Rectal smooth muscle tissue (tissue), 1 donor: Measurements from ENCODE around the gene MYO3B.
"Not testable (repeated sequence)": the region's sequence is repeated elsewhere in the genome, so short reads cannot be mapped to it uniquely, and the experiment has no call there.

ENCODE experiments used
- H3K27ac ChIP-seq: one replicate; pipeline ENCODE4 v1.7.0; 2013; ENCODE audit warnings: low read depth, low read length, inconsistent platforms
- H3K27me3 ChIP-seq: one replicate; pipeline ENCODE4 v1.7.0; 2013; ENCODE audit warnings: low read length; ENCODE audit not compliant: control insufficient read depth, insufficient read depth
- H3K36me3 ChIP-seq: one replicate; pipeline ENCODE4 v1.7.0; 2013; ENCODE audit warnings: low read length; ENCODE audit not compliant: control insufficient read depth, insufficient read depth
- H3K4me1 ChIP-seq: one replicate; pipeline ENCODE4 v1.7.0; 2013; ENCODE audit warnings: low read length; ENCODE audit not compliant: control insufficient read depth, insufficient read depth
- H3K4me3 ChIP-seq: one replicate; pipeline ENCODE4 v1.7.0; 2013; ENCODE audit warnings: low read length
- H3K9ac ChIP-seq: one replicate; pipeline ENCODE4 v1.7.0; 2013; ENCODE audit warnings: low read length

Gene MYO3B

DNA sequence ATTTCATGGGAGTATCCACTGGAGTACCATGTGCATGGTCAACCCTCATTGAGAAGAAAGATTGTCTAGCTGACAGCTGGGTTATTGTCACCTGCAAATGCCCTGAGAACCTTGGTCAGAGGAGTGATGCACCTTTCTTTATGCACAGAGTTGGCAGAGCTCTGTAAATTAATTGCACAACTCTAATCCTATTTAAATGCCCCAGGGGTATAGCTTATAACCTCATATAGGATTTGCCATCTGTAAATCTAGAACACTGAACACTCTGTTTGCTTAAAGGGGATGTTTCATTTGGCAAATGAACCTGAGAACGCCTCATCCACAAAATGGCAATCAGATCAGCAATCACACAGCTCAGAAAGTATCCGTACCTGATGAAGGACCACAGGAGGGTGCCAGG is 465.4 kb downstream of the MYO3B start:
- H3K4me3 ChIP-seq = no peak overlapping the region
- H3K27ac ChIP-seq = no peak overlapping the region
- H3K27me3 ChIP-seq = no peaks in the 10 kb centered on the region
- no peak overlapping the region for H3K9ac ChIP-seq
- H3K4me1 ChIP-seq = no peaks in the 10 kb centered on the region
- no peaks in the 10 kb centered on the region for H3K36me3 ChIP-seq

DNA sequence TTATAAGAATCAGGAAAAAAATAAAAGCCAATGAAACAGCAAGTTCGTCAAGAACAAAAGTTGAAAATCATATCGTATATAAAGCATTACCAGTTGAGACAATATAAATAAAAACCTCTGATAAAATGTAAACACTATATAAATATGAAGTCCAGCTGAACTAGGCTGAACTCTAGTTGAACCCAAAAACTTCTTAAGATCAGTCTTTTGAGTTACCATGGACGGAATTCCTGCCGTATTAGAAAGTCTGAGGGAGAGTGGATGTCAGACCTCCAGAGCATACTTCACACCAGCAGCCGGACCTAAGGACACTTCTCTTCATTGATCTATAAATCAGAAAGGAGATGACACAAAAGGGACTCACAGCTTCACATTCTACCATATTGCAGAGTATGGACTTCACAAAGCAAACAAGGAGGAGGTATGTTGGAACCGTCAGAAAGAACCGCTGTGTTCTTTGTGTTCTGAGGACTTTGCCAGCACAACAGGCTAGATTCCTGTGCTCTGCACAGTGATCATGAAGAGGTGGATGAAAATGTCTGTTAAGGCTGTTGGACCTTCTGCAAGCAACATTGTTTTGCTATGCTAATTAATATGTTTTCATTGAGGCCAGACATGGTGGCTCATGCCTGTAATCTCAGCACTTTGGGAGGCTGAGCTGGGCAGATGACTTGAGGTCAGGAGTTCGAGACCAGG is 469.9 kb downstream of the MYO3B start:
- no peaks in the 10 kb centered on the region for H3K27me3 ChIP-seq
- H3K4me3 ChIP-seq = no peak overlapping the region

DNA sequence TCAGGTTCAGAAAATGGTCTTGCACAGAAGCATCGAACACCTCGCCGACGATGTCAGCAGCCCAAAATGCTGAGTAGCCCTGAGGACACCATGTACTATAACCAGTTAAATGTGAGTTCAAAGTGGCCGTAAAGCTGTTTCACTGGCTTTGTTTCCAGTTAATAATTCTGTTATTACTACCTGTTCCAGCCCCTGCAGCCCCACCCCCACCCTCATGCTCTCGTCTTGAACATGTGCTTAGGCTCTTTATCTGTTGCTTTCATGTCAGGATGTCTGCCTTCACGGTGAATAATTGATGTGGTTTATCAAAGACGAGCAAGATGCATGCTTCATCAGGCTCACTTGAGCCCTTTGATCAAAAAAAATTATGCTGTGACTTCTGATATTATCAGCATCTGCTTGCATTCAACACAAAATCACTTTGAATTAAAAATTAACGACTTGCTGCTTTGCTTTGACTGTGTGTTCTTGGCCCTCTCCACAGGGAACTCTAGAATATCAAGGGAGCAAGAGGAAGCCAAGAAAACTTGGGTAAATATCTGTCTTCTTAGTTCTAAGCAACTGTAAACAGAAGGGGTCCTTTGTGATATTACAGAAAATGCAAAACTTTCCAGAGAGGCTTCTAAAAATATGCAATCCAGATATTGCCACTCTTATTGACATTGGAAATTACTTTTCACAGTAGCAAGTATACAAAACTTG is 473.8 kb downstream of the MYO3B start:
- Histone ChIP-seq H3K27ac (no peak overlapping the region), H3K9ac (no peak overlapping the region), H3K4me3 (no peak overlapping the region), H3K4me1 (no peaks in the 10 kb centered on the region), H3K27me3 (no peaks in the 10 kb centered on the region), H3K36me3 (no peaks in the 10 kb centered on the region)

More for the DNA sequence above, 469.9 kb downstream of the MYO3B start:
- Histone ChIP-seq H3K4me1 (no peaks in the 10 kb centered on the region), H3K9ac (no peak overlapping the region), H3K27ac (no peak overlapping the region), H3K36me3 (no peaks in the 10 kb centered on the region)

DNA sequence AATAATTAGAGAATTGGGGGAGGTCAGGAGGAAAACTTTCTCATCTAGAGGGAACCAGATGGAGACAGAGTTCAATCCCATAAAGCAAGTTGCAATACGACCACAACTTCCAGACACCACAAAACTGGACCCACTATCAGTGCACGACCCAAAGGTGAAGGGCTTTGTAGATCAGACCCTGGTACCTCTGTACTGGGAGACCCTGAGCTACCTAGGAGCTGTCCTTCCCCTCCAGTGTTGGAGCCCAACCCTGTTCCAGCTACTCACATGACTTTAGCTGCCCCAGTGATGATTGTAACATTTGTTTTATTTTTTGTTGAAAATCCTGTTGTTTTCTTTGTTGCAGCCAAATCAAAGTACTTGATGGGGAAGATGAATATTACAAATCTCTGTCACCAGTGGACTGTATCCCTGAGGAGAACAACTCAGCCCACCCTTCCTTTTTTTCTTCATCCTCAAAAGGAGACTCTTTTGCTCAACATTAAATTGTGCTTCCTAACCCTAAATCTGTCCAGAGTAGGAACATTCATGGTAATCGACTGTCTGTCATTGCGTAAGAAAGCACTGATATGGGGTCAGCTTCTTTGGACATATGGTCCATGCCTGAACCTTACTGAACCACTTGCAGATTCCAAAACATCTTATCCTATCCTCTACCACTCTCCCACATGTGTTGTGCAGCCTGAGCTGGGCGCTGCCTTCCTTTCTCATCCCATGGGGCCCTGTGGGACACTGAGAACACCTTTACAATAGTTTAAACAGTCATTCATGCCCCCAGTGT is 474.9 kb downstream of the MYO3B start:
- Histone ChIP-seq H3K4me1 (no peaks in the 10 kb centered on the region), H3K27me3 (no peaks in the 10 kb centered on the region), H3K27ac (no peak overlapping the region), H3K36me3 (no peaks in the 10 kb centered on the region), H3K4me3 (no peak overlapping the region), H3K9ac (no peak overlapping the region)

DNA sequence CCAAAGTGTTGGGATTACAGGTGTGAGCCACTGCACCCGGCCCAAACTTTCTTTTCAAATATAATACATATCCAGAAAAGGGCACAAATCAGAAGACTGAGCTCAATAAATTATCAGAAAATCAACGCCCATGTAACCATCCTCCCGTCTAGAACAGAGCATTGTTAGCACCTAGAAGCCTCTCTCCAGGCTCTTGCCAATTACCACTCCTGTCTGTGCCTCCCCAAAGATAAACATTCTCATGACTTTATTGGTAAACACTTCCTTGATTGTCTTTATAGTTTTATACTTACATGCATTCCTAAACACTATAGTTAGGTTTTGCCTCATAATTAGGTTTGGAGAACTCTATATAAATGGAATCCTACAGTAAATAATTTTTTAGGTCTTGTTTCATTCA is 478.7 kb downstream of the MYO3B start:
- Histone ChIP-seq H3K9ac (no peak overlapping the region), H3K27me3 (no peaks in the 10 kb centered on the region), H3K27ac (no peak overlapping the region), H3K36me3 (no peaks in the 10 kb centered on the region), H3K4me3 (no peak overlapping the region), H3K4me1 (no peaks in the 10 kb centered on the region)

DNA sequence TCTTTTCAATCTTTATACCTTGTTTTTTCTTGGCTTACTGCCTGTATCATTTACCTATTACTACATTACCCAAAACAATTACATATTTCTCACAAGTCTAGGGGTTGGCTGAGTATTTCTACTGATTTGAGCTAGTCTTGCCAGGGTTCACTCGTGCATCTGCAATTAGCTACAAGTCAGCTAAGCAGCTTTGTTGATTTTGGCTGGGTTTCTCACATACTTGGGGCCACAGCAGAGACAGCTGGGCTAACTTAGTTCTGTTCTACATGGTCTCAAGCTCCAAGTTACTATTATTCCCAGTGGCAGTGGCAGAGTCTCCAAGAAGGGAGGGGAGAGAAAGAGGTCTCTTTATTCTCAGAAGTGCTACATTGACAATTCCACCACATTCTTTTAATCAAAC is 482.5 kb downstream of the MYO3B start:
- Histone ChIP-seq H3K27ac (no peak overlapping the region), H3K36me3 (no peaks in the 10 kb centered on the region), H3K9ac (no peak overlapping the region), H3K4me3 (no peak overlapping the region), H3K27me3 (no peaks in the 10 kb centered on the region), H3K4me1 (no peaks in the 10 kb centered on the region)

DNA sequence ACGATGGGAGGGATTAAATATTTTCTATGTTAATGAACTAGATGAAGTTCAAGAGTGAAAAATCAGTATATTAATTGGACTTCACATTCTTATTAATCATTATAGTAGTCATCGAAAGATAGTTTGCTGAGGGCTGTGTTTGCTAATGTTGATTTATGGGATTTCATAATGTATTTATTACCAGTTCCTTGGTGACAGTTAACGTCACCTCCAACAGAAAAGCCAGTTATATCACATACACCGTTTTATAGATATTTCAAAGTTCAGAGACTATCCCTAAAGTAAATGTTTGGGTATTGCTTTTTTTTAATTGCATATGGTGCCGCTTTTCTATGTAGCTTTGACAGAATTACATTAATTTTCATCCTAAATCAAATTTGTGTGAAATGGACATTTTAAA is 487.8 kb downstream of the MYO3B start:
- H3K27me3 ChIP-seq = no peaks in the 10 kb centered on the region
- no peak overlapping the region for H3K4me3 ChIP-seq
- H3K27ac ChIP-seq = no peak overlapping the region
- no peak overlapping the region for H3K9ac ChIP-seq
- H3K4me1 ChIP-seq = no peaks in the 10 kb centered on the region
- no peaks in the 10 kb centered on the region for H3K36me3 ChIP-seq

DNA sequence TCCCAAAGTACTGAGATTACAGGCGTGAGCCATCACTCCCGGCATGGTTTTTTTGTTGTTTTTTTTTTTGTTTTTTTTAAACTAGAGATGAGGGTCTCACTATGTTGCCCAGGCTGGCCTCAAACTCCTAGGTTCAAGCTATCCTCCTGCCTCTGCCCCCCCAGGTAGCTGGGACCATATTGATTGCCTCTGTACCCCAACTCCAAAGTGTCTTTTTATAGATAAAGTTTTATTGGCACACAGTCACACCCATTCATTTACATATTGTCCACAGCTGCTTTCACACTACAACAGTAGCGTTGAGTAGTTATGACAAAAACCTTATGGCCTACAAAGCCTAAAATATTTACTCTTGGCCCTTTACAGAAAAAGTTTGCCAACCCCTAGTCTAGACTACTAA is 492.0 kb downstream of the MYO3B start:
- Histone ChIP-seq H3K4me1 (no peaks in the 10 kb centered on the region), H3K36me3 (no peaks in the 10 kb centered on the region), H3K27ac (no peak overlapping the region), H3K9ac (no peak overlapping the region), H3K27me3 (no peaks in the 10 kb centered on the region), H3K4me3 (no peak overlapping the region)

DNA sequence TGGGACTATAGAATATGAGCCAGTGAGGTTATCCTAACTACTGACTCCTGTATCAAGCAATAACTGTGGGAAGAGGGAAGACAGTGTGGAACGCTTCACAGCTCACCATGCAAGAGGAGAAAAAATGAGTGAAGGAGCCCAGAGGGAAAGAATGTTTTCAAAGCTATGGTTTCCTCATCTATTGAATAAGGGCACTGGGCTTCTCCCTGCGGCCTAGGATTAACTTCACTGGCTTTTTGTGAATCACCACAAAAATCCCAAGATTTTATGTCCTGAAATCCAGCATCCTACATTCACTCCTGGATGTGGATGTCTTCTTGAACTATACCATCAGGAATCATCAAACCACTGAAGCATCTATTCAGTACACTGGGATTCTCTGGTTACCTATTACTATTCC is 492.7 kb downstream of the MYO3B start:
- H3K27me3 ChIP-seq = no peaks in the 10 kb centered on the region
- H3K4me3 ChIP-seq = no peak overlapping the region
- H3K27ac ChIP-seq = no peak overlapping the region
- H3K36me3 ChIP-seq = no peaks in the 10 kb centered on the region
- H3K9ac ChIP-seq = no peak overlapping the region
- no peaks in the 10 kb centered on the region for H3K4me1 ChIP-seq

DNA sequence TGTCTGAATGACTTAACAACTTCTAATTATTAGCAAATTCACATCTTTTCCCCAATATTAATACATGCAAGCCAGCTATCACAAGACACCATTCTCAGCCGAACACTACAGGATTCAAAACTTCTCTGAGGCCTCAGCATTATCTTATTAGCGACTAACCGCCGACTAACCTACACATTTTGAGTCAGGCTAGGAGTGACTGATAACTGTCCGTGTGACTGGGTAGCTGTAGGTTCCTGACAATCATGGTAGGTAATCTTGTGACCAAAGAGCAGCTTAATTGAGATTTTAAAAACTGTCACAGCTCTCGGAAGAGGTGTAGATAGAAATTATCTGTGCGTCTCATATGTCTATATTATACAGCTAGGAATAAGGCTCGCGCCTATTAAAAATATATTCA is 493.1 kb downstream of the MYO3B start:
- H3K27me3 ChIP-seq = no peaks in the 10 kb centered on the region
- H3K36me3 ChIP-seq = no peaks in the 10 kb centered on the region

DNA sequence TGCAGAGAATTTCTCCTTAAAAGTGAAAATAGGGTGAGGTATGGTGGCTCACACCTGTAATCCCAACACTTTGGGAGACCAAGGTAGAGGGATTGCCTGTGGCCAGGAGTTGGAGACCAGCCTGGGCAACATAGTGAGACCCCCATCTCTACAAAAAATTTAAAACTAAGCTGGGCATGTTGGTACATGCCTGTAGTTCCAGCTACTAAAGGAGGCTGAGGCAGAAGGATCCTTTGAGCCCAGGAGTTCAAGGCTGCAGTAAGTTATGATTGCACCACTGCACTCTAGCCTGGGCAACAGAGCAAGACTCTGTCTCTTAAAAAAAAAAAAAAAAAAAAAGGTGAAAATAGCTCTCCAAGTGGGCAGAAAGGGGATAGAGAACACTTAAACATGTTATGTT is 496.3 kb downstream of the MYO3B start:
- not testable (repeated sequence) for H3K4me3 ChIP-seq, H3K36me3 ChIP-seq, H3K27ac ChIP-seq, H3K27me3 ChIP-seq, H3K4me1 ChIP-seq, H3K9ac ChIP-seq

More for the DNA sequence above, 493.1 kb downstream of the MYO3B start:
- Histone ChIP-seq H3K27ac (no peak overlapping the region), H3K4me3 (no peak overlapping the region), H3K9ac (no peak overlapping the region), H3K4me1 (no peaks in the 10 kb centered on the region)

DNA sequence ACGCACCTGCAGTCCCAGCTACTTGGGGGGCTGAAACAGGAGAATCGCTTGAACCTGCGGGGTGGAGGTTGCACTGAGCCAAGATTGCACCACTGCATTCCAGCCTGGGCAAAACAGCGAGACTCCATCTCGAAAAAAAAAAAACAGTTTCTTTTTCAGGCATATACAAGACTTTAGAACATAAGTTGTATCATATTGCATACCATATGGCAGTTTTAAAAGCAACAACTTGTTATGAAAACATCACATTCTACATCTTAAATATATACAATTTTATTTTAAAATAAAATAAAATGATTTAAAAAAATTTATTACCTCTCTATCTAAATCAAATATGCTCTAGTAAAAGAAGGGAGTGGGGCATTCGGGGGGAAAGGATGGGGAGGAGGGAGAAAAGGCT is 497.8 kb downstream of the MYO3B start:
- Histone ChIP-seq H3K27ac (no peak overlapping the region), H3K4me1 (peaks cover 3% of the 10 kb centered on the region), H3K27me3 (no peaks in the 10 kb centered on the region), H3K36me3 (no peaks in the 10 kb centered on the region), H3K9ac (no peak overlapping the region), H3K4me3 (no peak overlapping the region)
